Fibroblast of pulmonary artery (primary cell): ENCODE measurements around the gene HOXA13.
A peak's percentile ranks its signal among the peaks of the same experiment; 100 is the strongest.

Experiments
- DNase-seq: peaks from one replicate; pipeline ENCODE4 v3.0.0-alpha.2; 2010; ENCODE audit warnings: low read depth
- H3K4me3 ChIP-seq: replicated peaks from 2 replicates; pipeline ENCODE4 v1.5.1; 2011; ENCODE audit warnings: low read depth, mild to moderate bottlenecking, control low read depth, low read length, moderate library complexity
- CTCF ChIP-seq: IDR thresholded peaks from 2 replicates; pipeline ENCODE4 v1.5.1; 2011; ENCODE audit warnings: mild to moderate bottlenecking, control low read depth, low read length, inconsistent platforms; ENCODE audit errors: missing control alignments

The HOXA13 gene

DNA sequence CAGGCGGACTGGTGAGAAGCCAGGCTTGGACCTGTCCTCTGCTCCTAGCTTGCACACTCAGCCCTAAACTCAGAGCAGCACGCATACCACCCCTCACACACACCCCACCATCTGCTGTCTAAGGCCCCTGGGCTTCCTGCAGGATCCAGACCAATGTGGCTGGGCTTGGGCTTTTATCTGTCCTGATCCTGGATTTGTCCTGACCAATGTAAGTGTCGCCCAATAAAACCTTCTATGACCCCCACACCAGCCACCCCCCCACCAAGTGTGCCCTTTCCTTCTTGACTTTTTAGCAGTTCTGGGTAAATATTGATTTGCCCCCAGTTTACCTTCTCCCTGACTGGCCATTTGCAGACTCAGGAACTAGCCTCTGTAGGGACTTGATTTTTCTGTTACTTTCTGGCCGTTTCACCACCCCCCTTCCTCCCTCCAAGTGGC, 1.7 kb upstream of the HOXA13 start:
- no peak for TF ChIP-seq CTCF
- no peak overlapping the region for H3K4me3 ChIP-seq
- DNase-seq, result no peak

- TF ChIP-seq CTCF, result no peak
- no peak for DNase-seq
- no peak overlapping the region for H3K4me3 ChIP-seq
Measured at GRCh38 chr7:27200761-27201579, 1.1 kb upstream of the HOXA13 start.

DNA sequence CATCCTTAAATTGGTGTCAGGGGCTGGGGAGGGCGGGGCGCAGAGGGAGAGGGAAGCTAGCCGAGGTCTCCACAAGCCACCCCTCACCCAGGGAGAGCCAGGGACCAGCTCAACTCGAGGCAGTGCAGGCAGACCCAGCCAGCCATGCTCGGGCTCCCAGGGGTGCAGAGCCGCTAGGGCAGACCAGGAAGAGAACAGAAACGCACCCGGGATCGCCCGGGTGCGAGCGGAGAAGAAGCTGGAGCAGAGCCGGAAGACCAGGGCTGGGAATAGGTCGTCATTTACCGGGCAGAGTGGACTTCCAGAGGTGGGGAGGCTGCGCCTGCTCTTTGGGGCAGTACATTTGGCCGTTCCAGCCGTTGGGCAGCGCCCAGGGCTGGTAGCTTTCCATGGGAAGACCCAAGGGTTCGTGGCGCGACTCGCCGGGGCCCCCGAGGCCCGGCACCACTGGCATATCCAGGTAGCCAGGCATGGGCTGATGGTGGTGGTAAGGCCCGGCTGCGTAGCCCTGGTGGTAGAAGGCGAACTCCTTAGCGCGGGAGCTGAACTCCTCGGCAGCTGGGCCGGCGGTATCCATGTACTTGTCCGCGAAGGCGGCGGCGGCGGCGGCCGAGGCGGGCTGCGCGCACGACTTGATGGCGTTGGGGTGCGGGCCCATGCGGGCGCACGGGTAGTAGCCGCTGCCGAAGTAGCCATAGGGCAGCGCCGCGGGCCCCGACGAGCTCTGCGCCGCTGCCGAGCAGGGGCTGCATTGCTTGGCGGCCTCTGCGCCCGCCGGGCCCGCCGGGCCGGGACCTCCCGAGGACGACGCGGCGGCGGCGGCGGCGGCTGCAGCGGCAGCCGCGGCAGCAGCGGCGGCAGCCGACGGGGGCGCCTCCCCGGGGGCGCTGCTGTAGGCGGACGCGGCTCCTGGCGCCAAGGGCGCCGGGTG, 755 bp downstream of the HOXA13 start:
- DNase-seq, result no peak
- no peak for TF ChIP-seq CTCF
- no peak overlapping the region for H3K4me3 ChIP-seq

DNA sequence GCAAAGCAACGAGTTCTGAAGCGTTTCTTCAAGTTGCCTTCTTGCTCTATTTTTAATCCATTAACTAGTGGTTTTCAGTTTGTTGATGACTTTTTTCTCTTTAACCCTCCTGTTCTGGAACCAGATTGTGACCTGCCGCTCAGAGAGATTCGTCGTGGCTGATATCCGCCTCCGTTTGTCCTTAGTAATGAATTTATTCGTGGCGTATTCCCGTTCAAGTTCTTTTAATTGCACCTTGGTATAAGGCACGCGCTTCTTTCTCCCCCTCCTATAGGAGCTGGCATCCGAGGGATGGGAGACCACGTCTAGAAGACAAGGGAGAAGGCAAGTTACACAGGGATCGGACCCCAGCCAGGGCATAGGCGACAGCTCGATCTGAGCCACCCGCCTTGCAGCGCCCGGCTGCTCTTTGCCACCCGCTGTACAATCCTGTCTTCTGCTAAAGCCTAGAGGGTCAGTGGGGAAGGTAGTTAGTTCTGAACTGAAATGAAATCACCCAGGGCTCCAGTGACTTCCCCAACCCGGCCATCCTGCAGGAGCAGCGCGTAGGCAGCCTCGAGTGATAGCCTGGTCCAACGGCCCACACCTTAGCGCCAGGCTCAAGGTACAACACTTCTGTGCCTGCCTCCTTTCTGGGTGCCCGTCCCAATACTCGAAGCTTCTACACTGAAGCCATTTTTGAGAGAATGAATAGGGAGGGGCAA, 1.6 kb downstream of the HOXA13 start:
- TF ChIP-seq CTCF, result no peak
- no peak overlapping the region for H3K4me3 ChIP-seq
- no peak for DNase-seq

DNA sequence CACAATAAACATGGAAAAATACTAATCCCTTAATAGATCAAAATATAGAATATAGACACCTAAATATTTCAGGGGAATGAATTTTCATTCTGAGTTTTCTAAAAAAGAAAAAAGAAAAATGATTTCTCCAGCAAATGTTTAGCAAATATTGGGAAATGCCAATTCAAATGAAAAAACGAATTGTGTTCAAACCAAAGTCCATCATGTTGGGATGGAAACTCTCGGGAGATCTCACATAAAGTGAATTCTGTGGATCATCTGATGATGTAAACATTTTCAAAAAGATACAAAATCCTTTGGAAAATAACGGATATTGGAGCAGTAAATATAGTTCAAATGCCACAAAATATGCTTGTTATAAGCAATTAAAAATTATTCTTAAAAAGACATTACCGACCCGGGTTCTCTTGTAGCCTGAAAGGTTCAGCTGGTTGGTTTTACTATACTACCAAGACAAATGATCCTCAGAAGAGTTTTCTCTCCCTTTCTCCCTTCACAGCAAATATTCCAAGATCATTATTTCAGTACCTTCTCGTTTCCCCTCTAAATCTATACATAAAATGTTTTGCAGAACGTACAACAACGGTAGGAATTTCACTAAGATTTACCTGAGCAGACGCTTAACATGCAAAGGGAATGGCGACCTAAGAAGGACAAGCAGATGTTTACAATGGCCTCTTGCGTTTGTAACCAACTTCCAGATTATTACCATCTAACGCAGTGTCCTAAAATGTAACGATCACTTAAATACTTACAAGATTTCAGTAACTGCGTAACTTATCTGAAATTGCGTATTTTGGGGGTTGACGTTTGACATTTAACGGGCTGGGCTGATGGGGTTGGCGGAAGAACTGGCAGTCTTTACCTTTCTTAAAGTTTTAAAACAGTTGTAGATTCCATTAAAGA, 2.5 kb downstream of the HOXA13 start:
- DNase-seq, result no peak
- H3K4me3 ChIP-seq, result no peak overlapping the region
- no peak for TF ChIP-seq CTCF

DNA sequence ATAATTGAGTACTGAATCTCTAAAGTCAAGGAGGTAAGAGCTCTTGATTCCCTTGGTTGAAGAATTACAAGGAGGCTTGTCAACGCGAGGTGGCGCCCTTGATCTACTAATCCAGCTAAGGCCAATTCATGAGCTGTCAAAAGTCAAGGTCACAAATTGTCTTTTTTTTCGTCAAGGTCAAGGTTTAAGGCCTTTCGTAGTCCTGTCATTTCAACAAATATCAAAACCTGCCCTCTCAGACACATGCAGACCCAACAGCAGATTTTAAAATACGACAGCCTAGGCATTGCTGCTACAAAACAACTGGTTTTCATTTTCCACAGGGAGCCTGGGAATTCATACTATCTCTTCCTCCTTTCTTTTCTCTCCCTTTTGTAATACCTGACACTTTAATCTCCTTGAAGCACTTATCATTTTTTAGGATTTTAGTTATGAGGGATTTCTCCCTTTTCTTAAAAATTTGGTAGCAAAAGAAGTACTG, 3.6 kb downstream of the HOXA13 start:
- DNase-seq, result peak; percentile 84
- peak; percentile 81 for TF ChIP-seq CTCF
- H3K4me3 ChIP-seq, result no peak overlapping the region
